Liver (tissue), 9 donors: Measurements from ENCODE around the gene EPHB2. TPM values are rescaled to one million over a fixed set of nuclear protein-coding genes. Genes with fewer than 3 reads are reported as not detected.

ENCODE experiments used
- DNase-seq: peaks from one replicate; pipeline ENCODE4 v3.0.0-alpha.2; 2017; ENCODE audit warnings: low spot score
- H3K27ac ChIP-seq, 2 donors: one replicate each; pipeline ENCODE4 v1.7.0; 2013; ENCODE audit warnings: inconsistent platforms in 2 of 2, low read length in 2 of 2, control low read depth in 1 of 2, low read depth in 1 of 2, mild to moderate bottlenecking in 1 of 2
- H3K27me3 ChIP-seq, 4 donors: one replicate each; pipeline versions ENCODE4 v1.6.1 to v1.7.0; 2013; ENCODE audit warnings: low read length in 3 of 4, inconsistent platforms in 1 of 4, mild to moderate bottlenecking in 1 of 4, moderate library complexity in 1 of 4; ENCODE audit not compliant: control insufficient read depth in 4 of 4, insufficient read depth in 4 of 4
- H3K36me3 ChIP-seq, 4 donors: one replicate each; pipeline versions ENCODE4 v1.6.1 to v1.7.0; 2013; ENCODE audit warnings: low read length in 3 of 4, mild to moderate bottlenecking in 3 of 4, low read depth in 1 of 4, moderate library complexity in 1 of 4; ENCODE audit not compliant: control insufficient read depth in 4 of 4, insufficient read depth in 3 of 4
- H3K4me1 ChIP-seq, 4 donors: one replicate each; pipeline versions ENCODE4 v1.6.1 to v1.7.0; 2013; ENCODE audit warnings: low read length in 3 of 4, mild to moderate bottlenecking in 3 of 4, moderate library complexity in 1 of 4; ENCODE audit not compliant: control insufficient read depth in 4 of 4, insufficient read depth in 4 of 4
- H3K4me3 ChIP-seq, 3 donors: one replicate each; pipeline versions ENCODE4 v1.6.1 to v1.7.0; 2013; ENCODE audit warnings: low read length in 3 of 3, control low read depth in 1 of 3, low read depth in 1 of 3, mild to moderate bottlenecking in 1 of 3
- H3K9ac ChIP-seq, 2 donors: one replicate each; pipeline ENCODE4 v1.7.0; 2013; ENCODE audit warnings: low read length in 2 of 2, mild to moderate bottlenecking in 2 of 2, moderate library complexity in 2 of 2, control low read depth in 1 of 2, low read depth in 1 of 2
- H3K9me3 ChIP-seq, 4 donors: one replicate each; pipeline versions ENCODE4 v1.6.1 to v1.7.0; 2013; ENCODE audit warnings: low read length in 3 of 4; ENCODE audit not compliant: control insufficient read depth in 4 of 4
- ATF3 ChIP-seq: IDR thresholded peaks from 2 replicates; pipeline ENCODE4 v1.6.1; 2016; ENCODE audit warnings: antibody characterized with exemption
- CTCF ChIP-seq: fragments of 150-350 bp; IDR thresholded peaks from 2 replicates; pipeline ENCODE4 v1.5.1; 2017; ENCODE audit warnings: improper control_type of control experiment, low read depth, low read length; ENCODE audit not compliant: missing input control
- EGR1 ChIP-seq, 2 donors: IDR thresholded peaks; 2 replicates each; pipeline ENCODE4 v1.6.1; 2016 to 2018; ENCODE audit warnings: antibody characterized with exemption in 2 of 2, low read depth in 2 of 2
- FOXA1 ChIP-seq: IDR thresholded peaks from 2 replicates; pipeline ENCODE4 v1.6.1; 2016; ENCODE audit warnings: antibody characterized with exemption
- FOXA2 ChIP-seq: IDR thresholded peaks from 2 replicates; pipeline ENCODE4 v1.6.1; 2016; ENCODE audit warnings: antibody characterized with exemption
- GABPA ChIP-seq, 2 donors: IDR thresholded peaks in 1 of 2; conservative IDR thresholded peaks in 1 of 2; 2 replicates each; pipeline ENCODE4 v1.6.1; 2016; ENCODE audit warnings: antibody characterized with exemption in 2 of 2, mild to moderate bottlenecking in 1 of 2, moderate library complexity in 1 of 2
- HNF4A ChIP-seq, 2 donors: conservative IDR thresholded peaks; 2 replicates each; pipeline ENCODE4 v1.6.1; 2016; ENCODE audit warnings: antibody characterized with exemption in 2 of 2, mild to moderate bottlenecking in 2 of 2
- HNF4G ChIP-seq: IDR thresholded peaks from 2 replicates; pipeline ENCODE4 v1.6.1; 2016; ENCODE audit warnings: antibody characterized with exemption
- JUND ChIP-seq, 2 donors: IDR thresholded peaks; 2 replicates each; pipeline ENCODE4 v1.6.1; 2016; ENCODE audit warnings: antibody characterized with exemption in 2 of 2
- MAX ChIP-seq: IDR thresholded peaks from 2 replicates; pipeline ENCODE4 v1.6.1; 2016; ENCODE audit warnings: antibody characterized with exemption
- NR2F2 ChIP-seq: IDR thresholded peaks from 2 replicates; pipeline ENCODE4 v1.6.1; 2016; ENCODE audit warnings: antibody characterized with exemption
- RAD21 ChIP-seq, 2 donors: IDR thresholded peaks; 2 replicates each; pipeline ENCODE4 v1.6.1; 2016; ENCODE audit warnings: antibody characterized with exemption in 2 of 2, mild to moderate bottlenecking in 2 of 2
- REST ChIP-seq: IDR thresholded peaks from 2 replicates; pipeline ENCODE4 v1.6.1; 2016; ENCODE audit warnings: antibody characterized with exemption, mild to moderate bottlenecking
- RXRA ChIP-seq, 2 donors: IDR thresholded peaks; 2 replicates each; pipeline ENCODE4 v1.6.1; 2017 to 2018; ENCODE audit warnings: antibody characterized with exemption in 2 of 2, mild to moderate bottlenecking in 1 of 2
- SP1 ChIP-seq: IDR thresholded peaks from 2 replicates; pipeline ENCODE4 v1.6.1; 2018; ENCODE audit warnings: antibody characterized with exemption, mild to moderate bottlenecking
- TAF1 ChIP-seq: conservative IDR thresholded peaks from 2 replicates; pipeline ENCODE4 v1.6.1; 2016; ENCODE audit warnings: antibody characterized with exemption, mild to moderate bottlenecking
- YY1 ChIP-seq: IDR thresholded peaks from 2 replicates; pipeline ENCODE4 v1.6.1; 2016; ENCODE audit warnings: antibody characterized with exemption, mild to moderate bottlenecking
- WGBS: extraction: QIAGEN DNeasy Blood & Tissue Kit; methylation state at CpG from one replicate; pipeline ENCODE4 v1.1.7; 2013; 5-methylcytosine and 5-hydroxymethylcytosine counted together
- polyA plus RNA-seq, 2 donors: library from polyadenylated mRNA; stranded (reverse) in 1 of 2; unstranded in 1 of 2; fragments of 200-250 nt in 1 of 2; fragments of >200 nt in 1 of 2; fragmentation: Nextera tagmentation in 1 of 2; extraction: Ambion mirVana in 1 of 2; gene quantifications; one replicate each; pipeline versions ENCODE4 v1.2.1 to v1.2.3, GENCODE V29; 2013 to 2015
- total RNA-seq, 2 donors: library from RNA; depleted of rRNA; stranded (reverse); fragments of >200 nt; gene quantifications; one replicate each; pipeline ENCODE4 v1.2.3, GENCODE V29; 2014
- TF ChIP-seq, protein P1 (sequence below): IDR thresholded peaks from 2 replicates; pipeline ENCODE4 v1.6.1; 2016; ENCODE audit warnings: antibody characterized with exemption
- donor health status: healthy.
- donor health status: healthy.
- donor health status: healthy.
- donor health status: healthy.
- donor health status: healthy.

EPHB2 gene
- total and polyA plus RNA-seq, 4 donors = 0.07 to 1.0 (median 0.38) TPM

DNA sequence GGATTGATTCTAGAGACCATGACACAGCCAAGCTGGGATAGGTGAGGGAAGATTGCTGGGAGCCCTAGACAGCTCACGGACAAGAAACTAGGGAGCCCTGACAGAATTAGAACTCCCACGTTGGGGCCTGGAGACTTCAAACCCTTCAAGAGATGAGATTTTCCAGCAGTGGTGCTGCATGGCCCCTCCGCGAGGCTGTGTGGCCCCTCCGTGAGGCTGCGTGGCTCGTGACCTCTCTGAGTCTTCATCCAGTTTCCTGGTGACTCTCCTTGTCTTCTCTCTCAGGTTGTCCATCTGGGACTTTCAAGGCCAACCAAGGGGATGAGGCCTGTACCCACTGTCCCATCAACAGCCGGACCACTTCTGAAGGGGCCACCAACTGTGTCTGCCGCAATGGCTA is 152.1 kb downstream of the EPHB2 start (continued):
- TF ChIP-seq CTCF = no peak
- TF ChIP-seq FOXA2 = no peak

- TF ChIP-seq HNF4A (conservative IDR thresholded peaks at IDR 0.05) (no peak), RXRA (IDR thresholded peaks at IDR 0.05) (no peak), SP1 (no peak), NR2F2 (no peak), YY1 (no peak), FOXA2 (no peak), RAD21 (IDR thresholded peaks at IDR 0.05) (no peak), MAX (no peak), CTCF (no peak), REST (no peak), HNF4G (no peak), EGR1 (IDR thresholded peaks at IDR 0.05; ENCODE audit: low read depth in 2 of 2) (no peak), FOXA1 (no peak), TAF1 (no peak), JUND (IDR thresholded peaks at IDR 0.05) (no peak), ATF3 (no peak), GABPA (IDR thresholded peaks at IDR 0.05 in 1 of 2, conservative IDR thresholded peaks at IDR 0.05 in 1 of 2) (no peak)
- TF ChIP-seq, protein P1, sequence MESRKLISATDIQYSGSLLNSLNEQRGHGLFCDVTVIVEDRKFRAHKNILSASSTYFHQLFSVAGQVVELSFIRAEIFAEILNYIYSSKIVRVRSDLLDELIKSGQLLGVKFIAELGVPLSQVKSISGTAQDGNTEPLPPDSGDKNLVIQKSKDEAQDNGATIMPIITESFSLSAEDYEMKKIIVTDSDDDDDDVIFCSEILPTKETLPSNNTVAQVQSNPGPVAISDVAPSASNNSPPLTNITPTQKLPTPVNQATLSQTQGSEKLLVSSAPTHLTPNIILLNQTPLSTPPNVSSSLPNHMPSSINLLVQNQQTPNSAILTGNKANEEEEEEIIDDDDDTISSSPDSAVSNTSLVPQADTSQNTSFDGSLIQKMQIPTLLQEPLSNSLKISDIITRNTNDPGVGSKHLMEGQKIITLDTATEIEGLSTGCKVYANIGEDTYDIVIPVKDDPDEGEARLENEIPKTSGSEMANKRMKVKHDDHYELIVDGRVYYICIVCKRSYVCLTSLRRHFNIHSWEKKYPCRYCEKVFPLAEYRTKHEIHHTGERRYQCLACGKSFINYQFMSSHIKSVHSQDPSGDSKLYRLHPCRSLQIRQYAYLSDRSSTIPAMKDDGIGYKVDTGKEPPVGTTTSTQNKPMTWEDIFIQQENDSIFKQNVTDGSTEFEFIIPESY = no peak
- Histone ChIP-seq H3K9ac (no peak overlapping the region), H3K27ac (no peak overlapping the region), H3K9me3 (peaks cover 0 to 4% (median 2%) of the 10 kb centered on the region in 4 donors), H3K27me3 (no peaks in the 10 kb centered on the region), H3K36me3 (no peaks in the 10 kb centered on the region), H3K4me1 (no peaks in the 10 kb centered on the region), H3K4me3 (no peak overlapping the region)
- WGBS = 95% methylated on average over 7 of the region's 7 CpGs
- DNase-seq = no peak
These were observed 153.1 kb downstream of the EPHB2 start for GRCh38 chr1:22863766-22864165.
